ENCODE data around the gene TMEM205.

- TF ChIP-seq ETS1 (IDR thresholded peaks at IDR 0.05) = no peak
- no peak for TF ChIP-seq ZNF331 (CRISPR knock-in tag; IDR thresholded peaks at IDR 0.05; ENCODE audit: low read depth)
- no peak for TF ChIP-seq CTCF (conservative IDR thresholded peaks at IDR 0.05; ENCODE audit: low read depth in 2 of 2)
- no peak for TF ChIP-seq CREB1 (CRISPR knock-in tag; IDR thresholded peaks at IDR 0.05; ENCODE audit: low read depth)
- no peak for TF ChIP-seq EZH2 (IDR thresholded peaks at IDR 0.05; ENCODE audit: low read depth, unreplicated experiment)
- no peak for TF ChIP-seq JUNB (IDR thresholded peaks at IDR 0.05; ENCODE audit: unreplicated experiment)
- TF ChIP-seq, protein P1, sequence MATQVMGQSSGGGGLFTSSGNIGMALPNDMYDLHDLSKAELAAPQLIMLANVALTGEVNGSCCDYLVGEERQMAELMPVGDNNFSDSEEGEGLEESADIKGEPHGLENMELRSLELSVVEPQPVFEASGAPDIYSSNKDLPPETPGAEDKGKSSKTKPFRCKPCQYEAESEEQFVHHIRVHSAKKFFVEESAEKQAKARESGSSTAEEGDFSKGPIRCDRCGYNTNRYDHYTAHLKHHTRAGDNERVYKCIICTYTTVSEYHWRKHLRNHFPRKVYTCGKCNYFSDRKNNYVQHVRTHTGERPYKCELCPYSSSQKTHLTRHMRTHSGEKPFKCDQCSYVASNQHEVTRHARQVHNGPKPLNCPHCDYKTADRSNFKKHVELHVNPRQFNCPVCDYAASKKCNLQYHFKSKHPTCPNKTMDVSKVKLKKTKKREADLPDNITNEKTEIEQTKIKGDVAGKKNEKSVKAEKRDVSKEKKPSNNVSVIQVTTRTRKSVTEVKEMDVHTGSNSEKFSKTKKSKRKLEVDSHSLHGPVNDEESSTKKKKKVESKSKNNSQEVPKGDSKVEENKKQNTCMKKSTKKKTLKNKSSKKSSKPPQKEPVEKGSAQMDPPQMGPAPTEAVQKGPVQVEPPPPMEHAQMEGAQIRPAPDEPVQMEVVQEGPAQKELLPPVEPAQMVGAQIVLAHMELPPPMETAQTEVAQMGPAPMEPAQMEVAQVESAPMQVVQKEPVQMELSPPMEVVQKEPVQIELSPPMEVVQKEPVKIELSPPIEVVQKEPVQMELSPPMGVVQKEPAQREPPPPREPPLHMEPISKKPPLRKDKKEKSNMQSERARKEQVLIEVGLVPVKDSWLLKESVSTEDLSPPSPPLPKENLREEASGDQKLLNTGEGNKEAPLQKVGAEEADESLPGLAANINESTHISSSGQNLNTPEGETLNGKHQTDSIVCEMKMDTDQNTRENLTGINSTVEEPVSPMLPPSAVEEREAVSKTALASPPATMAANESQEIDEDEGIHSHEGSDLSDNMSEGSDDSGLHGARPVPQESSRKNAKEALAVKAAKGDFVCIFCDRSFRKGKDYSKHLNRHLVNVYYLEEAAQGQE (IDR thresholded peaks at IDR 0.05; ENCODE audit: unreplicated experiment) = no peak
Measured at GRCh38 chr19:11331502-11331901, 14.6 kb downstream of the TMEM205 start.

All from GM23338 (cell line).